ENCODE results near the gene NEK8.
"Not testable (repeated sequence)": the region's sequence is repeated elsewhere in the genome, so short reads cannot be mapped to it uniquely, and the experiment has no call there.

NEK8 gene

DNA sequence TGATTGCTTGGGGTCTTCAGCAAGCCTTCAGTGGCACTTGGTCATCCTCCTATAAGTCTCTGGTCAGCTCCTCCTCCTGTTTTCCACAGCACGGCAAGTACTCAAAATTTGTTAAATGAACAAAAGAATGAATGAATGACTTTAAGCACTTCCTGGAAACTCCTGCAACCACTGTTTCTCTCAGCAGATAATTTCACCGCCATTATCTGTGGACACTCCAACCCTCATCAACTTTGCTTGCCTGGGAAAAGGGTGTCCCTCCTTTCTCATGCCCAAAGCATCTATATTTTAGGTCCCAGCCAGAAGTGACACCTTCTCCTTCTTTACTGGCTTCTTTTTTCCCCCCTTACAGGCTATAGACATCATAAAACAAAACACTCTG lies 21.3 kb upstream of the NEK8 start:
- no peak for DNase-seq
- intact Hi-C loops (cut with DNase I), result no loop called here

DNA sequence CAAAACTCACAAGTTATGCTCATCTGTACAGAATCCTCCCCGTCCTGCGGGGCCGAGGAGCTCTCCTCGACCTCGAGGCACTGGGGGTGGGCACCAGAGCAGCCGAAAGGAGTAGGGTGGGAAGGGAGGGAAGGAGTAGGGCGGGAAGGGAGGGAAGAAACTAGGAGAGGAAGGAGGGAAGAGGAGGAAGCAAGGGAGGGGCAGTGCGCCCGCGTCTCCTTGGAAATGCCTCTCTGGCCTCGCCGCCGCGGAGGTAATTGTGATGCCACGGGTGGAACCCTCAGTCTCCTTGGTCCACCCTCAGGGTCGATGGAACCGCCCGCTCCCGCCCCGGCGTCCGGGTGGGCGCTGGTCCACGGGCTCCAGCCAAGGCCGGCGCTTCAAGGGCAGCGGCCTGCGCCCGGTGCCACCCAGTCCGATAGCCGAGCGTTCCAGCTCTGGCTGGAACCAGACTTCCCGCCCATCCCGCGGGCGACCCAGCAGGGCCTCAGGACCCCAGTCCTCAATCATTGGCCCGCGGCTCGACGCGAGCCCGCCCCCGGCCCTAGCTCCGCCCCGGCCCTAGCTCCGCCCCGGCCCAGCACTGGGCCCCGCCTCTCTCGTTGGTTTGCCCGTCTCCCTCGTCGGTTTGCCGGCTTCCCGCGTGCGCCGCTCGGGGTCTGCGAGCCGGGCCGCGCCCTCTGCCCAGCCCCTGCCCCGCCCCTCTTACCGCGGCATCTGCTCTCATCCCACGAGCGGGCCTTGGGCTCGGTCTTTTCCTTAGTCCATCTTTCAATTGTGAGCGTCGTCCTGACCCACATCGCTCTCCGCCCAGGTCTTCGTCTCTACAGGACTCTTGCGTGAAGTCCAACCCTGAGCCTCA lies 17.5 kb upstream of the NEK8 start:
- intact Hi-C loops (cut with DNase I), result loop anchor here (10.0 kb wide), 1 partner anchor 66 kb away; the partner anchor contains the start of gene BLTP2

DNA sequence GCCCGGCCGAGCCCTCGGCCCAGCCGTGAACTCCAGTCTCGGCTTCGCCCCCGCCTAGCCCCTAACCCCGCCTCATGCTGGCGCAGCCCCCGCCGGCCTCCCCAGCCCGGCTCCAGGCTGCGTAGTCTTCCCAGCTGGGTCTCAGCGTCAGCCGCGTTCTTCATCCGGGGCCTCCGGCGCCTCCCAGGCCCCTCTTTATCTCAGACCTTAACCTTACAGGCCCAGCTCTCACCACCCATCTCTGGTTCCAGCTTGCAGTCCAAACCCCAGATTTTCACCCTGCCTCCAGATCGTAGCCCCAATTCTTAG lies 16.9 kb upstream of the NEK8 start, which contains the start of gene PROCA1:
PROCA1 (minus strand) TSS at position 166 of the 309 bp plus-strand sequence. CDS start 228 bp downstream, outside the sequence.
- intact Hi-C loops (cut with DNase I), result loop anchor here (10.0 kb wide), 1 partner anchor 67 kb away; the partner anchor contains the start of gene BLTP2
- no peak for DNase-seq

More for the DNA sequence above, 17.5 kb upstream of the NEK8 start:
- DNase-seq, result peak; percentile 75 to 98 (median 85)

DNA sequence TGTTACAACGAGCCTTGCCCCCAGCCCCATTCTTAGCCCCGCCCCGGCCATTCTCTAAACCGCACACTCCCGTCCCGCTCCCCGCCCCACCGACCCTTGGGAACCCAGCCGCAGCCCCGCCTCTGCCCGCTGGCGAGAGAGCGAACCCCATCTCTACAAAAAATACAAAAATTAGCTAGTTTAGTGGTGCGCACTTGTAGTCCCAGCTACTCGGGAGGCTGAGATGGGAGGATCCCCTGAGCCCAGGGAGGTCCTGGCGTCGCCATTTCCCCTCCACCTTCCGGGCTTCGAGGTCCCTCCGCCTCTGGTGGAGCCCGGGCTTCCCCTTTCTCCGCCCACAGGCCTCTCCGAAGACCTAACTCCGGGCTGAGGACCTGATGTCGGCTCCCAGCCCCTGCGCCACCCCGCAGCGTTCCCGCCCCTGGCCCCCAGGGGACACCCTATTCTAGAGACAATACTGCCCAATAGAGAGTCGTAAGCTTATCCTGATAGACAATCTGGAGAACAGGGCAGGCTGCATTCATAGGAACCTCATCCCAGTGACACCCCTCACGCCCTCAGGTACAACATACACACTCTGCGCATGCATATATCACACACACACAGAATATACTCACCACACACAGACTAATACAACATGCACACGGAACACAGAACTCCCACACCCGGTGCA lies 16.4 kb upstream of the NEK8 start:
- peak in 2 of 10 donors; percentile 67 to 86 for DNase-seq

DNA sequence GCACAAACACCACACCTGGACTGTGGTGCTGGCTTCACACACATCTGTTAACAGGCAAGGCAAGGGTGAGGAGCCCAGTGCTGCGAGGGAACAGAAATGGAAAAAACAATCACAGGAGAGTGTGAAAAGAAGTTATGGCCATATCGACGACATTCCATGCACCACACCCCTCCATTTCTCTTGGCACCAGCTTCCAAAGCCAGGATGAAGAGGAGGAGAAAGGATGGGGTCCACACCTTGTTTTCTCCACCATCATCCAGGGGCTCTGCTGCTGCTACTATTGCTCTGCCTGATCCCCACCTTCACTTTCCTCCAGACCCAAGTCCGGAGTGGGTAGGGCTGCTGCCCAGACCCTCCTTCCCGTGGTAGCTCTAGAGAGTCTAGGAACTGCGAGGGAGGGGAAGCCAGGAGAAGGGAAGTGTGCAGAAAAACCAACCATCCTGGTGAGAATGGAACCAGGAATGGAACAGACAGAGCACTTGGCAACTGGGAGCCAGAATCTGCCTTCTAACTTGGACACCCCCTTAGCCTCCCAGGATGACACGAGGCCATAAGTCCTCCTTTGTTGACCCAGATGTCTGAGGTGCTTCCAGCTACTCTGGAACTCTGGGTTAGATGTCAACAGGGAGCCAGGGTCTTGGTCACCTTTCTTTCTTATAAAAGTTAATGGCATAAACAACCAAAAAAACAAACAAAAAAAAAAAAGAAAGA lies 15.7 kb upstream of the NEK8 start:
- DNase-seq, result peak in 2 of 10 donors; percentile 22
- intact Hi-C loops (cut with DNase I), result loop anchor here (10.0 kb wide), 1 partner anchor 68 kb away; the partner anchor contains the start of gene BLTP2

More for the DNA sequence above, 16.4 kb upstream of the NEK8 start:
- intact Hi-C loops (cut with DNase I), result loop anchor here (10.0 kb wide), 1 partner anchor 67 kb away; the partner anchor contains the start of gene BLTP2

DNA sequence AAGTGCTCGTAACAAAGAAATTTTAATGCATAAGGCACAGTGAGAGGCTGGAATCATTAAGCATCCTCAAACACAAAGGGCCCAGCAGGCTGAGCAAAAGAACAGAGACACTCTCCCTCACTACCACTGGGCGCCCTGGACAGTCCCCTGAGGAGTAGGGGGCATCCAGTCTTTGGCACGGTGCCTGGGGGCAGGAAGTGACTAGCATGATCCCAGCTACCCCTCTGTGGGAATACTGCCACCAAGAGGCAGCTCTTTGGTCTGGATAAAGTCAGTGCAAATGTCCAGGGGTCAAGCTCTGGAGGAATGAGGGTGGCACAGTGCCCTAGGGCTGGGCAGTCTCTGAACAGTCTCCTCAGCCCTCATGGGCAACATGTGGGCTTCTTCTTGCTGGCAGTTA lies 14.3 kb upstream of the NEK8 start:
- peak in 1 of 10 donors; percentile 47 for DNase-seq
- intact Hi-C loops (cut with DNase I), result loop anchor here (10.0 kb wide), 1 partner anchor 69 kb away; the partner anchor contains the start of gene BLTP2

DNA sequence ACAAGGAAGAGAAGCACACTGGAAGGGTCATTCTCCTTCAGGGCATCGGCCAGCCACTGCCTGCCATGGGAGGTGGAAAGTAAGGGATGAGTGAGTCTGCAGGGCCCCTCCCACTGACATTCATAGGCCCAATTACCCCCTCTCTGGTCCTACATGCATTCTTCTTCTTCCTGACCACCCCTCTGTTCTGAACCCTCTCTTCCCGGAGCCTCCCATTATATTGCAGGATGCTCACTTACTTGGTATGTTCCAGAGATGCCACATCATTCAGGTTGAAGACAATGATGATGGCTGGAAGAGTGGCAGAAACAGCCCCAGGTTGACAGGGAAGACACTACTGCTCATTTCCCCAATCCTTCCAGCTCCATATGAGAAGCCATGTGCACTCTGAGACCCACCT lies 13.4 kb upstream of the NEK8 start:
- intact Hi-C loops (cut with DNase I), result loop anchor here (10.0 kb wide), 1 partner anchor 70 kb away; the partner anchor contains the start of gene BLTP2
- peak in 1 of 10 donors; percentile 3 for DNase-seq

DNA sequence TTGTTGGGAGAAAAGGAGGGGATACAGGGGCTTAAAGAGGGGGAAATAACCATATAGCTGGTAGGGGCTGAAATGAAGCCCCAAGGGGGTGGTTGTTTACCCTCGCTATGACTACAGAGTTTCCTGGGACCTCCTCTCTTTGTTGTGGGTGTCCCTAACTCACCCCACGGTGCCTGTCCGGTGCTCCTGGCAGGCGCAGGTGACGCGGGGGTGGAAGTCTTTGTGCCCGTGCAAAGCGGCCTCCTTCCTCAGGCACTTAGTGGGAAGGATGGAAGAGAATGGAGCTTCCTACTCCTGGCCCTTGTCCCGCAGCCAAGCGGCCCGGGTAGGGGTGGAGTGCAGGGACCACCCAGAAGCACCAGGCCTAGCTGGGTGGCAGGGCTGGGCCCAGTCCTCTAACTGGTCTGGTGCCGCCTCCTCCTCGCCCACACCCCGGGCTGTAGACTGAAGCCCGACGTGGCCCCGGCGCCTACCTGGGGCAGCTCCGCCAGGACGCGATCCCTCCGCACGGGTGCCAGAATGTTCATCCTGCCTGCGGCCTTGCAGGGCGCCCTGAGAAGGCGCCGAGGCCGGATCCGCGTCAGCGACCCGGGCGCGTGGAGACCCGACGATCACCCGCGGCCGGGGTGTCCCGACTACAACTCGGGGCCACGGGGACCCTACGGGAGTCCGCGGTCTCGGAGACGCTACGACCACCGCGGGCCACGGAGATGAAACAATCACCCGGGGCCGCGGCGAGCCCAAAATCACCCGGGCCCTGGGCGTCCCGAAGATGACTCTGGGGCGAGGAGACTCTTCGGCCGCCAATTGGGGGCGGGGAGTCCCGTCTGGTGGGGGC lies 11.6 kb upstream of the NEK8 start:
- intact Hi-C loops (cut with DNase I), result loop anchor here (10.0 kb wide), 1 partner anchor 72 kb away; the partner anchor contains the start of gene BLTP2
- peak in 1 of 10 donors; percentile 64 for DNase-seq

DNA sequence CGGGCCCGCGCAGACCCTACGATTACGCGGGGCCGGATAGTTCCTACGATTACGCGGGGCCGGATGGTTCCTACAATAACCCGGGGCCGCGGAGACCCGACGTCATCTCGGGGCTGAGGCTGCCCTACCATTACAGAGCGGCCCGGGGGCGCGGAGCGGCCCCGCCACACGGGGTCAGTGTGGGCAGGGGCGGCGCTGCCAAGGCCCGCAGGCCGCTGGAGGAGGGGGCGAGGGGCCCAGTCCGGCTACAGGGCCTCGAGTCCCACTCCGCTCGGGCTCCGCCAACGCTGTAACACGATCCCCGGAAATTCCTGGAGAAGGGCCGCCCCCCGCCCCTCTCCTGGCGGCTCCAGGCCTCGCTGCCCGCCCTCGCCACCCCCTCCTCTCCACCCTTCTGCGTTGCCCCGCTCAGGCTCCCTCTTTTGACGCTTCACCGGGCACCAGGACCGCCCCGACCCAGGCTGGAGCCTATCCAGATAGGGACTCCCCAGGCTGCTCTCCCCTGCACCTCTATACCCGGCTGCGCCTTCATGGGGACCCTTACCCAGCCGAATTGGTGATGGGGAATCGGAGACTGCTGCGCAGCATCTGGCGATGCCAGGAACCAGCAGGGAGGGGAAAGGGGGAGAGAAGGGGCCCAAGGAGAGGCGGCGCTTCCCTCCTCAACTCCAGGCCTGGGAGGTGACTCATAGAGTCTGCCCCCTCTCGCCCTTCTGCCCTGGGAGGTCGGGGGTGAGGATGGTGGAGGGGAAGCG lies 10.8 kb upstream of the NEK8 start, which contains the start of gene RAB34:
RAB34 (minus strand) TSS at position 291 of the 755 bp plus-strand sequence. CDS start 602 bp downstream, outside the sequence.
- DNase-seq, result peak in 4 of 10 donors; percentile 22 to 76 (median 44)
- intact Hi-C loops (cut with DNase I), result loop anchor here (2.0 to 10.0 kb wide), 2 partner anchors 73 to 235 kb away; partner anchors contain the start of gene BLTP2

GRCh38 chr17:28718333-28719020 lies 10.1 kb upstream of the NEK8 start:
- no peak for DNase-seq
- intact Hi-C loops (cut with DNase I), result loop anchor here (2.0 to 10.0 kb wide), 2 partner anchors 74 to 234 kb away; partner anchors contain the start of gene BLTP2

DNA sequence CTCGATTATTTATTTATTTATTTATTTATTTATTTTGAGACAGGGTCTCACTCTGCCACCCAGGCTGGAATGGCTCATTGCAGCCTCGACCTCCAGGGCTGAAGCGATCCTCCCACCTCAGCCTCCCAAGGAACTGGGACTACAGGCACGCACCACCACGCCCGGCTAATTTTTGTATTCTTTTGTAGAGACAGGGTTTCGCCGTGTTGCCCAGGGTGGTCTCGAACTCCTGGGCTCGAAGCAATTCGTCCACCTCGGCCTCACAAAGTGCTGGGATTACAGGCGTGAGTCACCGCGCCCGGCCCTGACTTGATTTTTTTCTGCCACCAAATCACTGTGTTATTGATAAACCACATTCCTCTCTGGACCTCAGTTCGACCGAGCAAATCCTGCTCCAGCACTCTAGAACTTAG lies 9.6 kb upstream of the NEK8 start:
- intact Hi-C loops (cut with DNase I), result loop anchor here (2.0 to 10.0 kb wide), 2 partner anchors 74 to 234 kb away; partner anchors contain the start of gene BLTP2
- DNase-seq, result no peak

DNA sequence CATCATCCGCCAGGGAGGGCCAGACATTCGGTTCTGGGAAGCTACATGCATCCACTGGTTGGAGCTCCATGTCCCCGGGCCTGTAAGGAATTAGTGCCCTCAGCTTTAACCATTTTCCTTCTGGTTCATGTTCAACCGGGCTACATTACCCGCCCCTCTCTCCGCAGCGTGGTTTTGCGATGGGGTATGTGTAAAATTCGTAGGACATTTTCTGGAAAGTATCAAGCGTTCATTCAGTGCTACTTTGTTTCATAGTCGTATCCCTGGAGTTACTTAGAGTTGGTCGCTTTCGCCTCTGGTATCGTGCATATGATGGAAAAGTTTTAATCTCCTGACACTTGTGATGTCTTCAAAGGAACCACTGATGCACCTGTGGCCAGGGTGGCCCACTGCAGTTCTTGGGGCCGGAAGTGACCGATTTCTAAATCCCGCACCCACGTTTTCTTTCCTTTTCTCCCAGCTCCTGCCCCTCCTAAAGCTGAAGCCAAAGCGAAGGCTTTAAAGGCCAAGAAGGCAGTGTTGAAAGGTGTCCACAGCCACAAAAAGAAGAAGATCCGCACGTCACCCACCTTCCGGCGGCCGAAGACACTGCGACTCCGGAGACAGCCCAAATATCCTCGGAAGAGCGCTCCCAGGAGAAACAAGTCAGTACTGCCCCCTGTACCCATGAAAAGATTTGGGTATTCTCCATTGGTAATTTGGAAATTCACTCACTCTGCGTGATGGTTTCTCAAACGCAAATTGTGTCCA lies 8.2 kb upstream of the NEK8 start:
- peak in 1 of 10 donors; percentile 11 for DNase-seq
- intact Hi-C loops (cut with DNase I), result no loop called here

- peak in 1 of 10 donors; percentile 41 for DNase-seq
- intact Hi-C loops (cut with DNase I), result not testable (repeated sequence)
Observed at GRCh38 chr17:28720997-28721329, 7.6 kb upstream of the NEK8 start.

GRCh38 chr17:28722417-28723158 lies 6.0 kb upstream of the NEK8 start:
- intact Hi-C loops (cut with DNase I), result no loop called here

DNA sequence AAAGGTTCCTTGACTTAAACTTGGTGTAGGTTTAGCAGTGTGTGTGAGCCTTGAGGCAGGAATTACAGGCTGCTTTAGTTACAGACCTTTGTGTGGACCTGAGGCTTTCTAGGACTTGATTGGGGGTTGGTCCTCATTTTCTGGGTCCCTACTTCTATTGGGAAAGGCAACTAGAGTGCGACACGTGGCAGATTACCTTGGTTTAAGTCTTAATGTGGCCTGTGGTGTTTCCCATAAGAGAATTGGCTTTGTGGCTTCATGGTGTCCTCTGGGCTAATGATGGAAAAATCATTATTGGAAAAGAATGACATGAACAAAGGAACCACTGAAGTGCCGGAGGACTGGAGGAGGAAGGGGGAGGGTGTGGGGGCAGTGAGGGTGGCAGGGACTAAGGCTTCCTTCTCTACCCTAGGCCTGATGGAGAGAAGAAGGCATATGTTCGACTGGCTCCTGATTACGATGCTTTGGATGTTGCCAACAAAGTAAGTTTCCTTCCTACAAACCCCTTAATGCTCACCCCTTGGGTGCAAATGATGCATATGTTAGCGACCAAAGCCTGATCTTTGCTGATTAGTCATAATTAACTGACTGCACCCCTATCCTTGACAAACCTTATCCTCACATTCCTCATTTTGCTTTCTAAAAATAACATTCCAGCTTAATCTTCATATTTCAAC lies 5.3 kb upstream of the NEK8 start:
- intact Hi-C loops (cut with DNase I), result no loop called here
- DNase-seq, result no peak

More at GRCh38 chr17:28722417-28723158, 6.0 kb upstream of the NEK8 start:
- DNase-seq, result no peak

All from posterior cingulate gyrus (tissue), 11 donors.